GM12865 (cell line): ENCODE results near the gene HSBP1.

Experiments used
- DNase-seq: peaks from one replicate; pipeline ENCODE4 v3.0.0; 2010; ENCODE audit warnings: low read depth
- H3K4me3 ChIP-seq: 2 replicates; pipeline ENCODE4 v1.5.1; 2011; ENCODE audit warnings: mild to moderate bottlenecking, low read depth, low read length, control low read depth
- CTCF ChIP-seq: IDR thresholded peaks from 2 replicates; pipeline ENCODE4 v1.5.1; 2011; ENCODE audit warnings: low read length, control low read depth, low read depth, inconsistent platforms; ENCODE audit not compliant: insufficient read depth; ENCODE audit errors: missing control alignments

HSBP1 gene

GRCh38 chr16:83792391-83792790, 15.4 kb upstream of the HSBP1 start:
- TF ChIP-seq CTCF: no peak
- DNase-seq: no peak
- no peak overlapping the region for H3K4me3 ChIP-seq

- no peak for TF ChIP-seq CTCF
- H3K4me3 ChIP-seq: no peak overlapping the region
- no peak for DNase-seq
These were observed 14.6 kb upstream of the HSBP1 start for GRCh38 chr16:83793179-83793578.

GRCh38 chr16:83794860-83795554, 12.8 kb upstream of the HSBP1 start:
- H3K4me3 ChIP-seq: no peak overlapping the region
- no peak for DNase-seq
- no peak for TF ChIP-seq CTCF

- TF ChIP-seq CTCF: no peak
- DNase-seq: no peak
- H3K4me3 ChIP-seq: no peak overlapping the region
These were observed 10.8 kb upstream of the HSBP1 start for GRCh38 chr16:83797013-83797412.

GRCh38 chr16:83799336-83799735, 8.4 kb upstream of the HSBP1 start:
- no peak for TF ChIP-seq CTCF
- DNase-seq: no peak
- no peak overlapping the region for H3K4me3 ChIP-seq

GRCh38 chr16:83802135-83802534, 5.6 kb upstream of the HSBP1 start:
- no peak overlapping the region for H3K4me3 ChIP-seq
- no peak for TF ChIP-seq CTCF
- DNase-seq: peak; percentile 66
